Central memory CD4-positive, alpha-beta T cell (primary cell): Measurements from ENCODE around the gene HMCN2.
"Not testable (repeated sequence)": the region's sequence is repeated elsewhere in the genome, so short reads cannot be mapped to it uniquely, and the experiment has no call there.

Source experiments
- DNase-seq: peaks from one replicate; pipeline ENCODE4 v3.0.0; 2022

HMCN2 gene

GRCh38 chr9:130264414-130265350 is 878 bp upstream of the HMCN2 start:
- no peak for DNase-seq

GRCh38 chr9:130266236-130267098 is 907 bp downstream of the HMCN2 start:
- no peak for DNase-seq

- no peak for DNase-seq
These were observed 2.4 kb downstream of the HMCN2 start for GRCh38 chr9:130267930-130268329.

DNA sequence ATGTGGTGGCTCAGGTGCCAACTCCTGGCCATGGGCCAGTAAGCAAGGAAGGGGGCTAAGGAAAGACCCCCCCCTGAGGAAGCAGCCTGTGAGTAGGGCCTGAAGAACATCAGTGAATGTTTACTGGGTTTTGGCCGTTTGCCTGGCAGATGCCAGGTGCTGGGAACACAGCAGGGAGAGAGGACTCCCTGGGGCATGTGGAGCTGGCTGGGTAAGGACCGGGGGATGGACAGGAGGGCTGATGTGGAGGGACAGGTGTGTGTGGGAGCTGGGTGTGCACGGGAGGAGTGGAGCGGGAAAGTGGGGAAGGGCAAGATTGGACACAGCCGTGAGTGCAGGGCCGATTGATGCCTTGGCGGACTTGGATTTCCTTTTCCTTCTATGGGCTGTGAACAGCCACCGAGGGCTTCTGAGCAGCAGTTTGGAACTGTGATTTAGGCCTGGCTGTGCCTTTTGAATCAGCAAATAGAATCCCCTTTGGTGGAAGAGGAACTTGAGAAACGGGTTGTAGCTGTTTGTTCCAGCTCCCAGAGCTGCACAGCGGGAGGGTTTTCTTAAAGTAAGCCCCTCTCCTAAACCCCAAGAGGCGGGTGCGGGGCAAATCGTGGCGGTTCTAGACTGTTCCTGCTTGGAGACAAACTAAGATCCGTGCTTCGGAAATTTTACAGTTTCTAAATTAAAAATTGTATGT is 3.1 kb downstream of the HMCN2 start:
- DNase-seq = no peak

- no peak for DNase-seq
These were observed 5.9 kb downstream of the HMCN2 start for GRCh38 chr9:130271473-130271872.

DNA sequence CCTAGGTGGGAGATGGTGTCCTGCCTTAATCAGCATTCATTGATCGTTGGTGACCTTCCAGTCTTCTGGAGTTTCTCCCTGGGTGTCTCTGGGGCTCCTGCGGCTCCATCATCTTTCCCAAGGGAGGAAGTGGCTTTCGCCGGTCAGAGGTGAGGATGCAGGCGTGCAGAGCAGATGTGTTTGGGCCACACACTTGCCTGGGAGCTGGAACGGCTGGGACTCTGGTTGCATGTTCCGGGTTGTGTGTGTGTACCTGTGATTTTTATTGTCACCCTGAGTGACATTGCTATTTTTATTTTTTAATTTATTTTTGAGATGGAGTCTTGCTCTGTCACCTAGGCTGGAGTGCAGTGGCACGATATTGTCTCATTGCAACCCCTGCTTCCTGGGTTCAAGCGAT is 9.6 kb downstream of the HMCN2 start:
- DNase-seq = no peak

DNA sequence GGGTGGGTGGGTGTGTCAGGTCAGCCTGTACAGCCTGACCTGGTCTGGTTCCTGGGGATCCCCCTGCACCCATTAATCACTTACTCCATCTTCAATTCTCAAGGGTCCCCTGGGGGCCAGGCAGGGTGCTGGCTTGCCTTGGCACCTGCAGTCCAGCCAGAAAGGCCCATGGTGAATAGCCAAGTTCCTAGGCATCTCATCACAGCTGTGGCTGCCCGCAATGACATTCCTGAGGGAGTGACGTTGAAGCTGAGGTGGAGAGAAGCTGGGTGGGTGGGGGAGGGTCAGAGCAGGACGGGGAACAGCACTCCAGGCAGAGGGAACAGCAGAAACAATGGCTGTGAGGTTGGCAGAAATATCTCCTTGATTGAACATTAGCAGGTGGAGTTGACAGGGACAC is 10.6 kb downstream of the HMCN2 start:
- no peak for DNase-seq

GRCh38 chr9:130276955-130277354 is 11.4 kb downstream of the HMCN2 start:
- no peak for DNase-seq

DNA sequence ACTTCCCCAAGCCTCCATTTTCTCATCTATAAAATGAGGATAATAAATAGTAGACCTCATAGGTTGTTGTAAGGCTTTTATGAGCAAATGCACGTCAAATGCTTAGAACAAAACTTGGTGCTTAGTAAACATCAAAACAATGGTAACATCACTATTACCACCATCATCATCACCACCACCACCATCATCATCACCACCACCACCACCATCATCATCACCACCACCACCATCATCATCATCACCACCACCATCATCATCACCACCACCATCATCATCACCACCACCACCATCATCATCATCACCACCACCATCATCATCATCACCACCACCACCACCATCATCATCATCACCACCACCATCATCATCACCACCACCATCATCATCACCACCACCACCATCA is 12.0 kb downstream of the HMCN2 start:
- not testable (repeated sequence) for DNase-seq

- no peak for DNase-seq
These were observed 18.1 kb downstream of the HMCN2 start for GRCh38 chr9:130283539-130284248.

GRCh38 chr9:130284249-130284625 is 18.7 kb downstream of the HMCN2 start:
- DNase-seq = no peak

GRCh38 chr9:130284690-130285089 is 19.1 kb downstream of the HMCN2 start:
- no peak for DNase-seq

DNA sequence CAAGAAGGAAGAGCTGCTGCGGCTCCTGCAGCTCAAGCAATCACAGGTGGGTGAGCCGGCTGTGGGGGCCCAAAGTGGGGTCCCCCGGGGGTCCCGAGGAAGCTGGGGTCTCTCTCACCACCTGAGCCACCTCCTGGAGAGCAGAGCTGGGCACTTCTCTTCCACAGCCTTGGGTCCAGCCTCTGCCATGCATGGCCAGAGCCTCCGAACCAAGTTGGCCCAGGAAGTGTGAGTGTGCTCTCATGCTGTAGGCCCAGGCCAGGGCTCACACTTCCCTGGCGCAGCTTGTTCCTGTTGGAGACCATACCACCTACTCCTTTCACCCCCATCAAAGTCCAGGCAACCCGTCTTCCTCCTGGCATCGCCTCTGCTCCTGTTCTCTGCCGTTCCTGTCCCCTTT is 19.7 kb downstream of the HMCN2 start:
- no peak for DNase-seq

DNA sequence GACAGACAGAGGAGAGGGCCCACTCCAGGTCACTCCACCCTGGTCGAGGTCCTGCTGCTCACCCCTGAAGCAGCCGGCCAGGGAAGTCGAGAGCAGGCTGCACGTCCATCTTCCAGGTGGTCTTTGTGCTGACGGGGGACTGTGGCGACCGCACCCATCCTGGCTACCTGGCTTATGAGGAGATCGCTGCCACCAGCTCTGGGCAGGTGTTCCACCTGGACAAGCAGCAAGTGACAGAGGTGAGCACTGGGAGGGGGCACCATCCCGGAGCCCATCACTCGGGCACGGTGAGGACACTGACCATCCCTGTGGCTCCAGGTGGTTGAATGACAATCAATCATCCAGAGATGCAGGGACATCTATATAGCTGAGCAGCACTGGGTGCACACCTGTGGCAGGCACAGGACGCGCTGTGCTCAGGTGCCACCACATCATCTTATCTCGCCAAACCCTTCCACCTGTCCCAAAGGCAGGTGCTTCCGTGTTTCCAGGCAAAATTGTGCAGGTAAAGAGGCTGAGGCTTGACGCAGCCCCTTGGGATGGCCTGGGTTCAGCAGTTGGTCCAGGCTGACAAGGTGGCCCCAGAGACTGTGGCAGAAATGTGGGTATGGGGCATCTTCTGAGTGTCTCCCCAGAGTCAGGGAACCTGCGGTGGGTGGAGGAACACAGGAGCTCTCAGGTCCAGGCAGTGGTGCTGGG is 20.7 kb downstream of the HMCN2 start:
- DNase-seq = no peak

GRCh38 chr9:130286781-130287428 is 21.3 kb downstream of the HMCN2 start:
- DNase-seq = no peak

DNA sequence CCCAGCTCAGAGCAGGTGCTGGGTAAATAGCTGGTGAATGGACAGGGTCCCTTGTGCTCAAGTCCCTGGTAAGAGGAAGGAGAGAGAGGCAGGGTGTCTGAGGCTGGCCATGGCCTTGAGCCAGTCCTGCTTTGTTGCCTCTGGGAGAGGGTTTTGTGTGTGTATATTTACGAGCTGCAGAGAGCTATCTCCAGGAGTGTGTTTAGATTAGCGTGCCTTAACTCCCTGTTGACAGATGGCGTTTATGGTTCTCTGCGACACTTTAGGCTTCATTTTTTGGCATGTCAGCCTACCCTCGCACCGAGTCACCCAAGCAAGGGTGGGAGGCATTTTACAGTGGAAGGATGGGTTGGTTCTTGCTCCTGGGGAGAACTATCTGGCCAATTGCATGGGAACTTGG is 22.2 kb downstream of the HMCN2 start:
- DNase-seq = no peak

DNA sequence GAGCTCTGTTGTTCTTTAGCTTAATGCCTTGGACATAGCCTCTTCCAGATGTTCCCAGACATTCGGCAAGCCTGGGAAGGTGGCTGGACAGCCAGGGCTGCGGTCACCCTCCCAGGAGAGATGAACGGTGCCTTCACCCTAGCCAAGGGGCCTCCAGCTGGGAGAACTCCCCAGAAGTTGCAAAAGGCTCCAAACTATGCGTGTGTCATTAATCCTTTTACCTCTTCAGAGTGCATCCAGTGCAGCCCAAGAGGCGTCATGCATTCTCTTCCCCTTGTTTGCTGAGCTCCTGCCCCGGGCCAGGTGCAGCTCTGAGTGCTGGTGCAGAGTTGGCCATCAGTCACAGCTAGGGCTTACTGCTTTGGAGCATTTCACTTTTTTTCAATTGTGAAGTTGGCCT is 22.8 kb downstream of the HMCN2 start:
- no peak for DNase-seq

- no peak for DNase-seq
These were observed 23.5 kb downstream of the HMCN2 start for GRCh38 chr9:130288926-130289690.

- no peak for DNase-seq
These were observed 24.2 kb downstream of the HMCN2 start for GRCh38 chr9:130289711-130290241.
